Thyroid gland (tissue), 4 donors: ENCODE results near the gene FRMD7.

Experiments
- CTCF ChIP-seq, 6 experiments: fragments of 200-600 bp in 3 of 6; fragments of 450-650 bp in 3 of 6; sonication (generic) in 3 of 6; IDR thresholded peaks; one replicate each; pipeline ENCODE4 v1.5.1; 2016 to 2019; ENCODE audit warnings: antibody characterized with exemption in 6 of 6, mild to moderate bottlenecking in 2 of 6, inconsistent platforms in 1 of 6, moderate library complexity in 1 of 6
- POLR2A ChIP-seq, 2 donors: fragments of 450-650 bp; IDR thresholded peaks; one replicate each; pipeline ENCODE4 v1.6.1; 2017; ENCODE audit warnings: antibody characterized with exemption in 2 of 2, mild to moderate bottlenecking in 2 of 2, moderate library complexity in 1 of 2

GRCh38 chrX:132086672-132087071 is 41.1 kb downstream of the FRMD7 start:
- TF ChIP-seq CTCF (IDR thresholded peaks at IDR 0.05) (no peak), POLR2A (IDR thresholded peaks at IDR 0.05) (no peak)
